GM12875 (cell line): ENCODE results near the gene GRPEL1.

Experiments used
- H3K4me3 ChIP-seq: one replicate; pipeline ENCODE4 v1.5.1; 2011; ENCODE audit warnings: low read depth, low read length, control low read depth
- CTCF ChIP-seq: IDR thresholded peaks from 2 replicates; pipeline ENCODE4 v1.5.1; 2011; ENCODE audit warnings: low read depth, mild to moderate bottlenecking, control low read depth, inconsistent platforms, low read length, moderate library complexity, borderline replicate concordance; ENCODE audit not compliant: insufficient read depth

GRPEL1 gene

GRCh38 chr4:7103607-7104365, 35.9 kb upstream of the GRPEL1 start:
- no peak for TF ChIP-seq CTCF
- no peak overlapping the region for H3K4me3 ChIP-seq

GRCh38 chr4:7103031-7103606, 35.3 kb upstream of the GRPEL1 start:
- no peak for TF ChIP-seq CTCF
- H3K4me3 ChIP-seq, result peak overlapping the region; percentile 58

GRCh38 chr4:7102516-7102909, 34.6 kb upstream of the GRPEL1 start:
- peak overlapping the region; percentile 58 for H3K4me3 ChIP-seq

- peak; percentile 82 for TF ChIP-seq CTCF
- H3K4me3 ChIP-seq, result peak overlapping the region; percentile 1
Measured at GRCh38 chr4:7101692-7102515, 34.0 kb upstream of the GRPEL1 start.

- H3K4me3 ChIP-seq, result no peak overlapping the region
- TF ChIP-seq CTCF, result no peak
Measured at GRCh38 chr4:7096236-7096635, 28.4 kb upstream of the GRPEL1 start.

GRCh38 chr4:7095611-7096155, 27.8 kb upstream of the GRPEL1 start:
- TF ChIP-seq CTCF, result no peak
- no peak overlapping the region for H3K4me3 ChIP-seq

GRCh38 chr4:7094916-7095315, 27.1 kb upstream of the GRPEL1 start:
- TF ChIP-seq CTCF, result no peak
- H3K4me3 ChIP-seq, result no peak overlapping the region
